HG03103 (cell line): ENCODE results near the gene EFCAB11.

Source experiments
- ATAC-seq: cut with Tn5 transposase; IDR thresholded peaks from one replicate; pipeline ENCODE4 v1.9.1; 2021; ENCODE audit warnings: low read depth; ENCODE audit not compliant: unreplicated experiment

EFCAB11 gene

GRCh38 chr14:89954070-89955021 lies at the start of gene EFCAB11:
Gene EFCAB11, minus strand, starts transcription at chr14:89954730. Its CDS starts 70 bp downstream, at chr14:89954660.
- ATAC-seq, result peak; percentile 75

- ATAC-seq, result no peak
Observed at GRCh38 chr14:90003526-90004307, 49.2 kb upstream of the EFCAB11 start.

GRCh38 chr14:90000935-90001334 lies 46.4 kb upstream of the EFCAB11 start:
- no peak for ATAC-seq

GRCh38 chr14:89996963-89997362 lies 42.4 kb upstream of the EFCAB11 start:
- no peak for ATAC-seq

GRCh38 chr14:89992273-89992672 lies 37.7 kb upstream of the EFCAB11 start:
- no peak for ATAC-seq

- no peak for ATAC-seq
Observed at GRCh38 chr14:89990623-89991275, 36.2 kb upstream of the EFCAB11 start.

GRCh38 chr14:89990218-89990617 lies 35.7 kb upstream of the EFCAB11 start:
- no peak for ATAC-seq

- ATAC-seq, result no peak
Observed at GRCh38 chr14:89988787-89989186, 34.3 kb upstream of the EFCAB11 start.

- no peak for ATAC-seq
Observed at GRCh38 chr14:89987161-89987475, 32.6 kb upstream of the EFCAB11 start.

- ATAC-seq, result no peak
Observed at GRCh38 chr14:89986462-89987160, 32.1 kb upstream of the EFCAB11 start.

GRCh38 chr14:89983375-89983774 lies 28.8 kb upstream of the EFCAB11 start:
- ATAC-seq, result no peak

- no peak for ATAC-seq
Observed at GRCh38 chr14:89978656-89979055, 24.1 kb upstream of the EFCAB11 start.

- ATAC-seq, result no peak
Observed at GRCh38 chr14:89977668-89978067, 23.1 kb upstream of the EFCAB11 start.

- peak; percentile 61 for ATAC-seq
Observed at GRCh38 chr14:89973234-89973823, 18.8 kb upstream of the EFCAB11 start.

- ATAC-seq, result no peak
Observed at GRCh38 chr14:89965839-89966238, 11.3 kb upstream of the EFCAB11 start.

- ATAC-seq, result no peak
Observed at GRCh38 chr14:89963288-89963978, 8.9 kb upstream of the EFCAB11 start.

GRCh38 chr14:89960914-89961313 lies 6.4 kb upstream of the EFCAB11 start:
- no peak for ATAC-seq

GRCh38 chr14:89959853-89960445 lies 5.4 kb upstream of the EFCAB11 start:
- no peak for ATAC-seq

GRCh38 chr14:89958966-89959365 lies 4.4 kb upstream of the EFCAB11 start:
- ATAC-seq, result no peak
